GM18519 (cell line): ENCODE data around the gene MYO16.
"Not testable (repeated sequence)": the region's sequence is repeated elsewhere in the genome, so short reads cannot be mapped to it uniquely, and the experiment has no call there.

ENCODE experiments used
- ATAC-seq: cut with Tn5 transposase; IDR thresholded peaks from one replicate; pipeline ENCODE4 v1.9.1; 2021; ENCODE audit warnings: mild to moderate bottlenecking, moderate library complexity; ENCODE audit not compliant: unreplicated experiment, low FRiP score

MYO16 gene

GRCh38 chr13:109009756-109010155 lies 380.3 kb downstream of the MYO16 start:
- no peak for ATAC-seq

DNA sequence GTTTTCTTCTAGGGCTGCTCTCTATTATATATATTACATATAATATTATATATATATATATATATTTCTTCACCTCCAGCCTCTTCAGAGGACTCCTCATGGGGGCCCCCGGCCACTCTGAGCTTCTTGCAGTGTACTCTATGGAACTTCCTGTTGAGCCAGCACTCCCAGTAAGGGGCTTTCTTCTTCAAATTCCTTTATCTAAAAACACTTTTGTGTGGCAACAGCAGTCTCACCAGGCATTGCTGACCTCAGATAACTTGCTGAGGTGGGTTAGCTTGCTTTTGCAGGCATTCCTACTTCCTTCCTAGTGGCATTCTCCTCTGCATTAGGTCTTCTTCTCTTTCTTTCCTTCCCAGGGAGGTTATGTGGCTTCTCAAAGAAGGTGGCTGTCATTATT lies 381.5 kb downstream of the MYO16 start:
- ATAC-seq, result no peak

DNA sequence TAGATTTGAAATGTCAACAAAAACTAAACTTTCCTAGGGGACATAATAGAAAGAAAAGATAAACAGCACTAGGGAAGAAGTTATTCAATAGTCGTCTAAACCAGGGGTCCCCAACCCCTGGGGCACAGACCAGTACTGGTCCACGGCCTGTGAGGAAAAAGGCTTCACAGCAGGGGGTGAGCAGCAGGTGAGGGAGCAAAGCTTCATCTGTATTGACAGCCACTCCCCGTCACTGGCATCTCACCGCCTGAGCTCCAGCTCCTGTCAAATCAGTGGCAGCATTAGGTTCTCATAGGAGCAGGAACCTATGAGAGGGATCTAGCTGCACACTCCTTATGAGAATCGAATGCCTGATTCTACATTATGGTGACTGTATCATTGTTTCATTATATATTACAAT lies 382.7 kb downstream of the MYO16 start:
- no peak for ATAC-seq

GRCh38 chr13:109021558-109021957 lies 392.1 kb downstream of the MYO16 start:
- ATAC-seq, result no peak

GRCh38 chr13:109024611-109025010 lies 395.2 kb downstream of the MYO16 start:
- ATAC-seq, result no peak

DNA sequence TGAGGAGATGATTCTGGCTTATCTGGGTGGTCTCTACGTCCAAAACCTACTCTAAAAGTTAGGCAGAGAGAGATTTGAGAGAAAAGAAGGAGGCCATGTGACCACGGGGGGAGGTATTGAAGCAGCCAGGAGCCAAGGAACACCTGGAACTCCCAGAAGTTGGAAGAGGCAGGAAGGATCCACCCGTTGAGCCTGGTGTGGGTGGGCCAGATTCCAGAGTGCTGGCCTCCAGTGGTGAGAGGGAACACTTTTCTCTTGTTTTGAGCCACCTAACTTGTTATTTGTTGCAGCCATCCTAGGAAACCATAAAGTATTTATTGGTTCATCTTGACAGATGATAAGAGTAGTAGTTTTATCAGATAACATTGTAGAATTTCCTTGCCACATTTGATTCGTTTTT lies 396.9 kb downstream of the MYO16 start:
- no peak for ATAC-seq

GRCh38 chr13:109028624-109029023 lies 399.2 kb downstream of the MYO16 start:
- ATAC-seq, result no peak

DNA sequence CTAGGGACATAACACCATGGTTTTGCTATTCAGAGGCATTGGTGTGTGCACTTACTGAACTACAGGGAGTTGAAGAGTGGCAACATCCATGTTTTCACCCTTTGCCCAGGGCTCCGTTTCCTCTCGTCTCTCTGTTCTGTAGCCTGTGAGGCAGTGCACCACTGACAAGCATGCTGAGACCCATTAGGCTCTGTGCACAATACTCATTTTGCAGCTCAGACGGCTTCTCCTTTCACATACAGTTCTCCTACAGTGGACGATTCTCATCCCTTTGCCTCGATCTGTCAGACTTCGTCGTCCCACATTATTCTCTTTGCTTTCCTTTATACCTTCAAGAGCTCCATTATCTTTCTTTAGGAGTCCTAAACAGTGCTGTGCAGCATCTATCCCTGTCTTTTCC lies 403.7 kb downstream of the MYO16 start:
- no peak for ATAC-seq

DNA sequence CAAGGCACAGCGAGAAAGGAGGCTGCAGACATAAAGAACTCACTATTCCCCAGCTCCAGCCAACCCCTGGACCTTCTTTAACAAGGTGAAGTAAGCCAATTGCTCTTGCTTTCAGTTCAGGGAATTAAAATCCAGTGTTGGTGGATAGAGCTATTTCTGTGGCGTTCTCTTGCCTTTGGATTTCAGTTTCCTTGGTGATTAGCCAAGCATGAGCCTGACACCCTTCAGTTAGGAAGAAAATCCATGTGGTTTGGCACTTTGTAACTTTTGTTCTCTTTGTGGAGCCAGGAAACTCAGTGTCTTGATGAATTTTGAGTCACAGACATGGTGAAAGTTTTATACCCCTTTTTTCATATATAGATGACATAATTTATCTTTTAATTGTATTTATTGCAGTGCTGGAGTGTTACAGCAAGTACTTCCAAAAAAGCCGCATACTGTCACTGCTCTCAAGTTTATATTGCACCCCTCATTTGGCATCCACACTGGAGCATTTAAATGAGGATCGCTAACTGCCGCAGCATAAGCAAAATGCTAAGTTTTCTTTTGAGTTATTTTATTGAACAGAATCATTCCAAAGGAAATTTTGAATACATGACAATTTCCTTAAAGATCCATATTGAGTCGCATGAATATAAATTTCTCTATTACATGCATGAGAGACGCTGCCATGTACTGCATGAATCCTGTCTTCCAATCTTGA lies 406.8 kb downstream of the MYO16 start:
- ATAC-seq, result no peak

GRCh38 chr13:109043636-109044035 lies 414.2 kb downstream of the MYO16 start:
- ATAC-seq, result no peak

DNA sequence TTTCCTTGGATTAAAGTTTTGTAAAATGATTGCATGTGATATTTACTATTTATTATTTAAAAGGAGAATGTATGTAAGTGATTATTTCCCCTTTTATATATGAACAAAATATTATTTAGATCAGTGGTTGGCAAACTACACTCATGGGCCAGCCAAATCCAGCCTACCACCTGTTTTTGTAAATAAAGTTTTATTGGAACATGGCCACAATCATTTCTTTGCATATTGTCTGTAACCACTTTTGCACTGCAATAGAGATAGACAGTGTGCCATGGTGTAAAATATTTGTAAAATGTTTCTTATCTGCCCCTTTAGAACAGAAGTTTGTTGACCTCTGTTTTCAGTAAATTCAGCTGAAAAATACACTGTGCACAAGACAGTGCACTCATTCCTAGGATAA lies 426.4 kb downstream of the MYO16 start:
- ATAC-seq, result no peak

DNA sequence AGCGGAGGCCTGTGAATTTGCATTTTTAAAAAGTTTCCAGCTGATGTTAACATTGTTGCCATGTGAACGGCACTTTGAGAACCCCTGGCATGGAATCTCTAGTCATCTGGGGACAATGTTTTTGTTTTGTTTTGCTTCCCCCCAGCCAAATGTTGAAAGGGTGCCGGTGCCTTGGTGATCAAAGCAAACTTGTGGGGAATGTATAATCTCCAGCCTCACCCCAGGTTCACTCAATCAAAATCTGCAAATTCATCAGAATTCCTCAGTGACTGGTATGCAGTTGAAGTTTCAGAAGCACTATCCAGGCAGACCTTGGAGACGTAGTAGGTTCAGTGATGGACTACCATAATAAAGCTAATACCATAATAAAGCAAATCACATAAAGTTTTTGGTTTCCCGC lies 428.7 kb downstream of the MYO16 start:
- ATAC-seq, result no peak

- ATAC-seq, result no peak
Measured at GRCh38 chr13:109072505-109072904, 443.1 kb downstream of the MYO16 start.

DNA sequence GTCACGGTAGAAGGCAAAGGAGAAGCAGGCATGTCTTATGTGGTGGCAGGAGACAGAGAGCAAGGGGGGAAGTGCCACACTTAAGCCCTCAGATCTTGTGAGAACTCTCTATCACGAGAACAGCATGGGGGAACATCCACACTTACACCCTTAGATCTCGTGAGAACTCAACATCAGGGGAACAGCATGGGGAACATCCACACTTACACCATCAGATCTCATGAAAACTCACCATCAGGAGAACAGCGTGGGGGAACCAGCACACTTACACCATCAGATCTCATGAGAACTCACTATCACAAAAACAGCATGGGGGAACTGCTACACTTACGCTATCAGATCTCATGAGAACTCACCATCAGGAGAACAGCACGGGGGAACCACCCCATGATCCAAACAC lies 445.0 kb downstream of the MYO16 start:
- ATAC-seq, result no peak

- ATAC-seq, result no peak
Measured at GRCh38 chr13:109074853-109075252, 445.4 kb downstream of the MYO16 start.

DNA sequence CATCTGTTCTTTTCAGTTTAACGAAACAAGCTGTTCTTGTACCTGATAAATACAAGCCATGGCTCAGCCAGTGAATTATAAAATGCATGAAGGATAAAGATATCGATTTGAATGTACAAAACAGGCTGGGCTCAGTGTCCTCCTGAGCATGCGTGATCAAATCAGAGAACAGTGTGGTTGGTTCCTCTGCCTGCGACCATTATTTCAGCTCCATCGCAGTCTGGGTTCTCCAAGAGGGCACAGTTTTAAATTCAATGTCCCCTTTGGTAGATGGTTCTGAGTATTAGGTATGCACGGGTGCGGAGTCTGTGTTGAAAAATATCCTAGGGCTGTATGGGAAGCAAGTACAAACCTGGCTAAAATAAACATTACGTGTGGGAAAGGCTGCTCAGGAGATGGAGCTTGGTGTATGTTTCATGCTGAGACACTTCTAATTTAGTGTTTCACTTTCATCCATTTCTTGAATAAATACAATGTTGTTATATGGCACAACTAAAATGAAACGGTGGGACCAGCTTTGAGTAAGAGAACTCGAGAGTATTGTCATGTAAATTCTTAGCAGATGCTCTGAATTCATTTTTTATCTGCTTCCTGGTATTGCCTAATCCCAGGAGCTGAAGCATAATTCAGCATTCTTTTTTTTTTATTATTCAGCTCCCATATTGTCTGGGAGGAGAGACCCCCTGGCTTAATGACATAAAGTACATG lies 458.7 kb downstream of the MYO16 start:
- no peak for ATAC-seq

DNA sequence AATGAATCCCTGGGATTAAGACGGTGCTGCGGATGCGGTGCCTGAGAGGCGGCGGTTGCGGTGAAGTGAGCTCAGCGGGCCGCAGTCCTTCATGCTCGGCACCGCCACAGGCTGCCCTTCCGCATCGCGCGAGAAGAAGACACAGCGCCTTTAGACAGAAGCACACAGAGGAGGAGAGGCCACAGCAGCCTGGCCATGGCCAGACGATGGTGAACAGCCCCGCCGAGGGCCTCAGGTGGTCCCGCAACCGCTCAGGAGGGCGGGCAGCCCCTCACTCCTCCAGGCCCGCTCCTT lies 459.2 kb downstream of the MYO16 start:
- ATAC-seq, result no peak

DNA sequence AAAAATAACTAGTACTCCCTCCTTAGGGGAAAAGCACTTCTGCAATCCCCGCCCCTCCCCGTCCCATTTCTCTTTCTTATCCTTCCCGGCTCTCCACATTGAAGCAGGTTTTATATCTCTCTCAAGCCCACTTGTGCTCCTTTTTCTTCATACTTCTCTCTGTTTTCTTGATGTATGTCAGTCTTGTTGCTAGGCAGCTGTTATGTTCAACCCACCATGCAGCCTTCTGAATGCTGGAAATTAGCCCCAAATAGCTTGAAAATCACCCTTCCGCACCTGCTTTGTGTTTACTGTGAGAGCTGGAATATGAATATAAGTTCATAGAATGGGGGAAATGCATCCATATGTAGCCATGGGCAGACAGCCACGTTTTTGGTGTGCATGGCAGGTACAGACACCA lies 461.4 kb downstream of the MYO16 start:
- no peak for ATAC-seq

DNA sequence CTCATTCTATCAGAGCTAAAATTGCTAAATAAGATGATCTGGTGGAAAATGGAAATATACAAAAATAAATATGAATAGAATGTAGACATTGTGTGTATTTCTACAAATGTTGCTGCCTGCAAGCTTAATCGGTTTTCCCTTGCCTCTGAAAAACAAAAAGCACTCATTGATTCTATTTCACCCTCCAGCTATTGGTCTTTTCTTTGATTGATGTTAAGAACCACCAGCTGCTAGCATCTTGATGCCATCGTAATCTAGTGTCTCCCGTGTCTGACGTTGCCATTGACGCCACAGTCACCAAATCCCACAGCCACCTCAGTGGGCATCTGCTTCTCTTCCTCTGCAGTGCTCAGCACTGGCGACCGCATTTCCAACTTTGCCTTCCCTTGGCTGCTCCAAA lies 461.8 kb downstream of the MYO16 start:
- ATAC-seq, result no peak

- ATAC-seq, result not testable (repeated sequence)
Measured at GRCh38 chr13:109092186-109092585, 462.8 kb downstream of the MYO16 start.

DNA sequence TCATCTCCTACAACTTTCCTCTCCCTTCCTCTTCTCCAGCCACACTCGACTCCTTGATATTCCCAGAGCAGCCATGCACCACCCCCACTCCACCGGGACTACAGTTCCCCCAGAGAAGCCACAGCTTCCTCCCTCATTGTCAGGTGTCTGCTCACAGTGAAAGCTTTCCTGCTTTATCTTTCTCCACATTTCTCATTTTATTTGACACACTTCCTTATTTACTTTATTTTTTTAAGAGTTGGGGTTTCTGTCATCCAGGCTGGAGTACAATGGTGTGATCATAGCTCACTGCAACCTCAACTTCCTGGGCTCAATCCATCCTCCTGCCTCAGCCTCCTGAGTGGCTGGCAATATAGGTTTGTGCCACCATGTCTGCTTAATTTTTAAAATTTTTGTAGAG lies 464.6 kb downstream of the MYO16 start:
- no peak for ATAC-seq

- ATAC-seq, result no peak
Measured at GRCh38 chr13:109095126-109095525, 465.7 kb downstream of the MYO16 start.

GRCh38 chr13:109096101-109096500 lies 466.7 kb downstream of the MYO16 start:
- ATAC-seq, result no peak
